H1 (cell line): ENCODE data around the gene MYMX. TPM values are rescaled to one million over a fixed set of nuclear protein-coding genes. Genes with fewer than 3 reads are reported as not detected.
A peak's percentile ranks its signal among the peaks of the same experiment; 100 is the strongest.

Experiments used
- ASH2L ChIP-seq: fragments of 200-600, 300-600 bp; sonication (generic); IDR thresholded peaks from one replicate; pipeline ENCODE4 v1.7.1; 2017; ENCODE audit warnings: low read length
- BCL11A ChIP-seq, 2 experiments: IDR thresholded peaks; one replicate each; pipeline ENCODE4 v1.6.1; 2011; ENCODE audit warnings: low read depth in 2 of 2, low read length in 2 of 2, mild to moderate bottlenecking in 2 of 2
- CBX8 ChIP-seq: fragments of 300-800, 300-1000 bp; sonication (generic); IDR thresholded peaks from 2 replicates; pipeline ENCODE4 v1.7.1; 2016; ENCODE audit warnings: low read depth, low read length, borderline replicate concordance
- CHD2 ChIP-seq: IDR thresholded peaks from 2 replicates; pipeline ENCODE4 v1.6.1; 2012; ENCODE audit warnings: low read length, improper control_type of control experiment
- CREB1 ChIP-seq: IDR thresholded peaks from 2 replicates; pipeline ENCODE4 v1.6.1; 2012; ENCODE audit warnings: inconsistent platforms
- FOSL1 ChIP-seq: IDR thresholded peaks from 2 replicates; pipeline ENCODE4 v1.6.1; 2011; ENCODE audit warnings: mild to moderate bottlenecking, low read depth, low read length, moderate library complexity; ENCODE audit not compliant: insufficient read depth
- GTF2F1 ChIP-seq: IDR thresholded peaks from 2 replicates; pipeline ENCODE4 v1.6.1; 2012; ENCODE audit warnings: low read depth, low read length, improper control_type of control experiment, borderline replicate concordance
- JUND ChIP-seq: IDR thresholded peaks from 2 replicates; pipeline ENCODE4 v1.6.1; 2011; ENCODE audit warnings: mild to moderate bottlenecking, improper control_type of control experiment, low read length
- KDM4A ChIP-seq: IDR thresholded peaks from one replicate; pipeline ENCODE4 v1.7.1; 2012; ENCODE audit warnings: low read depth, mild to moderate bottlenecking, moderate library complexity, low read length, inconsistent platforms; ENCODE audit not compliant: severe bottlenecking
- NRF1 ChIP-seq: IDR thresholded peaks from 2 replicates; pipeline ENCODE4 v1.6.1; 2011; ENCODE audit warnings: mild to moderate bottlenecking, low read depth, low read length, improper control_type of control experiment
- PHF8 ChIP-seq: fragments of 200-600 bp; sonication (generic); conservative IDR thresholded peaks from 2 replicates; pipeline ENCODE4 v1.7.1; 2012; ENCODE audit warnings: low read depth, mild to moderate bottlenecking, inconsistent platforms, low read length, moderate library complexity
- RAD21 ChIP-seq, 2 experiments: IDR thresholded peaks in 1 of 2; conservative IDR thresholded peaks in 1 of 2; 2 replicates each; pipeline ENCODE4 v1.6.1; 2011; ENCODE audit warnings: low read depth in 2 of 2, low read length in 2 of 2, improper control_type of control experiment in 1 of 2, inconsistent platforms in 1 of 2, mild to moderate bottlenecking in 1 of 2, moderate library complexity in 1 of 2
- RBBP5 ChIP-seq: IDR thresholded peaks from 2 replicates; pipeline ENCODE4 v1.7.1; 2012; ENCODE audit warnings: low read depth, mild to moderate bottlenecking, inconsistent platforms, low read length, moderate library complexity, borderline replicate concordance
- RFX5 ChIP-seq: IDR thresholded peaks from 2 replicates; pipeline ENCODE4 v1.6.1; 2011; ENCODE audit warnings: low read depth, low read length, improper control_type of control experiment, borderline replicate concordance
- RXRA ChIP-seq: IDR thresholded peaks from 2 replicates; pipeline ENCODE4 v1.6.1; 2011; ENCODE audit warnings: low read depth, mild to moderate bottlenecking, low read length, moderate library complexity; ENCODE audit not compliant: insufficient read depth
- SAP30 ChIP-seq: fragments of 300-600 bp; sonication (generic); IDR thresholded peaks from 2 replicates; pipeline ENCODE4 v1.7.1; 2012; ENCODE audit warnings: low read length, moderate library complexity, mild to moderate bottlenecking, inconsistent platforms; ENCODE audit not compliant: insufficient read depth, insufficient replicate concordance
- SRF ChIP-seq: IDR thresholded peaks from 2 replicates; pipeline ENCODE4 v1.6.1; 2011; ENCODE audit warnings: mild to moderate bottlenecking, low read depth, low read length, moderate library complexity
- TAF7 ChIP-seq: optimal IDR thresholded peaks from 2 replicates; pipeline ENCODE3; 2011; ENCODE audit warnings: low read depth, mild to moderate bottlenecking, inconsistent platforms, low read length, moderate library complexity, borderline replicate concordance
- TBP ChIP-seq: IDR thresholded peaks from 2 replicates; pipeline ENCODE4 v1.6.1; 2011; ENCODE audit warnings: low read depth, low read length, improper control_type of control experiment
- TCF12 ChIP-seq: IDR thresholded peaks from 2 replicates; pipeline ENCODE4 v1.6.1; 2011; ENCODE audit warnings: low read depth, mild to moderate bottlenecking, low read length
- polyA plus RNA-seq, 7 experiments: library from polyadenylated mRNA; depleted of rRNA in 3 of 7; stranded (reverse) in 5 of 7; unstranded in 2 of 7; fragments of >200 nt in 5 of 7; fragments of 200-250 nt in 2 of 7; gene quantifications; 1 replicate in 5 of 7; 2 replicates in 1 of 7; 4 replicates in 1 of 7; pipeline versions ENCODE4 v1.2.1 to v1.2.3, GENCODE V29; 2011 to 2013; ENCODE audit warnings: missing spikeins in 2 of 7, mixed read lengths in 2 of 7
- total RNA-seq: library from RNA; stranded (reverse); fragmentation: NEBNext Ultra II Directional; extraction: Animal tissue kit (Norgen Biotek cat#: 25700); gene quantifications from 2 replicates; pipeline ENCODE4 v1.2.1, GENCODE V29; 2021
- TF ChIP-seq, protein P1 (sequence below), 3 experiments: IDR thresholded peaks; 1 replicate in 2 of 3; 2 replicates in 1 of 3; pipeline versions ENCODE4 v1.5.1 to v1.6.1; 2011; ENCODE audit warnings: low read length in 3 of 3, mild to moderate bottlenecking in 3 of 3, inconsistent platforms in 2 of 3, low read depth in 1 of 3, moderate library complexity in 1 of 3; ENCODE audit not compliant: insufficient read depth in 1 of 3; ENCODE audit errors: control extremely low read depth in 1 of 3

Gene MYMX
- total and polyA plus RNA-seq, 2 of the 8 experiments (the other 6 are each of a cell fraction or from before 2014, with no cell fraction given), result 4.7 to 6.9 TPM

- TF ChIP-seq RAD21 (IDR thresholded peaks at IDR 0.05 in 1 of 2, conservative IDR thresholded peaks at IDR 0.05 in 1 of 2; ENCODE audit: low read depth in 2 of 2, low read length in 2 of 2) (peak; percentile 47 to 59; a peak in 3 of 4 replicates), BCL11A (IDR thresholded peaks at IDR 0.05; ENCODE audit: low read depth in 2 of 2, low read length in 2 of 2) (no peak), RXRA (no peak), CREB1 (peak; percentile 84), SAP30 (no peak), ASH2L (peak; percentile 76), GTF2F1 (no peak), RBBP5 (no peak), RFX5 (no peak), FOSL1 (no peak), TBP (peak; percentile 30; the same call in 1 of the 2 replicates), NRF1 (no peak), TAF7 (peak; percentile 52), JUND (peak; percentile 97), KDM4A (peak; percentile 34), CBX8 (no peak), SRF (no peak), TCF12 (no peak), CHD2 (0 out of 2 replicates have a peak, but pooled peaks have one; percentile 50), PHF8 (0 out of 2 replicates have a peak, but pooled peaks have one; percentile 21)
- TF ChIP-seq, protein P1, sequence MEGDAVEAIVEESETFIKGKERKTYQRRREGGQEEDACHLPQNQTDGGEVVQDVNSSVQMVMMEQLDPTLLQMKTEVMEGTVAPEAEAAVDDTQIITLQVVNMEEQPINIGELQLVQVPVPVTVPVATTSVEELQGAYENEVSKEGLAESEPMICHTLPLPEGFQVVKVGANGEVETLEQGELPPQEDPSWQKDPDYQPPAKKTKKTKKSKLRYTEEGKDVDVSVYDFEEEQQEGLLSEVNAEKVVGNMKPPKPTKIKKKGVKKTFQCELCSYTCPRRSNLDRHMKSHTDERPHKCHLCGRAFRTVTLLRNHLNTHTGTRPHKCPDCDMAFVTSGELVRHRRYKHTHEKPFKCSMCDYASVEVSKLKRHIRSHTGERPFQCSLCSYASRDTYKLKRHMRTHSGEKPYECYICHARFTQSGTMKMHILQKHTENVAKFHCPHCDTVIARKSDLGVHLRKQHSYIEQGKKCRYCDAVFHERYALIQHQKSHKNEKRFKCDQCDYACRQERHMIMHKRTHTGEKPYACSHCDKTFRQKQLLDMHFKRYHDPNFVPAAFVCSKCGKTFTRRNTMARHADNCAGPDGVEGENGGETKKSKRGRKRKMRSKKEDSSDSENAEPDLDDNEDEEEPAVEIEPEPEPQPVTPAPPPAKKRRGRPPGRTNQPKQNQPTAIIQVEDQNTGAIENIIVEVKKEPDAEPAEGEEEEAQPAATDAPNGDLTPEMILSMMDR (IDR thresholded peaks at IDR 0.05; ENCODE audit: control extremely low read depth in 1 of 3, insufficient read depth in 1 of 3, low read depth in 1 of 3, low read length in 3 of 3), result peak in 2 of 3 experiments; percentile 88 to 93; a peak in 3 of 4 replicates
Measured at GRCh38 chr6:44237813-44238433, 21.2 kb downstream of the MYMX start (continued).
